ENCODE results near the gene TRPM7. TPM values are rescaled to one million over a fixed set of nuclear protein-coding genes. Genes with fewer than 3 reads are reported as not detected.

Gene TRPM7, protein sequence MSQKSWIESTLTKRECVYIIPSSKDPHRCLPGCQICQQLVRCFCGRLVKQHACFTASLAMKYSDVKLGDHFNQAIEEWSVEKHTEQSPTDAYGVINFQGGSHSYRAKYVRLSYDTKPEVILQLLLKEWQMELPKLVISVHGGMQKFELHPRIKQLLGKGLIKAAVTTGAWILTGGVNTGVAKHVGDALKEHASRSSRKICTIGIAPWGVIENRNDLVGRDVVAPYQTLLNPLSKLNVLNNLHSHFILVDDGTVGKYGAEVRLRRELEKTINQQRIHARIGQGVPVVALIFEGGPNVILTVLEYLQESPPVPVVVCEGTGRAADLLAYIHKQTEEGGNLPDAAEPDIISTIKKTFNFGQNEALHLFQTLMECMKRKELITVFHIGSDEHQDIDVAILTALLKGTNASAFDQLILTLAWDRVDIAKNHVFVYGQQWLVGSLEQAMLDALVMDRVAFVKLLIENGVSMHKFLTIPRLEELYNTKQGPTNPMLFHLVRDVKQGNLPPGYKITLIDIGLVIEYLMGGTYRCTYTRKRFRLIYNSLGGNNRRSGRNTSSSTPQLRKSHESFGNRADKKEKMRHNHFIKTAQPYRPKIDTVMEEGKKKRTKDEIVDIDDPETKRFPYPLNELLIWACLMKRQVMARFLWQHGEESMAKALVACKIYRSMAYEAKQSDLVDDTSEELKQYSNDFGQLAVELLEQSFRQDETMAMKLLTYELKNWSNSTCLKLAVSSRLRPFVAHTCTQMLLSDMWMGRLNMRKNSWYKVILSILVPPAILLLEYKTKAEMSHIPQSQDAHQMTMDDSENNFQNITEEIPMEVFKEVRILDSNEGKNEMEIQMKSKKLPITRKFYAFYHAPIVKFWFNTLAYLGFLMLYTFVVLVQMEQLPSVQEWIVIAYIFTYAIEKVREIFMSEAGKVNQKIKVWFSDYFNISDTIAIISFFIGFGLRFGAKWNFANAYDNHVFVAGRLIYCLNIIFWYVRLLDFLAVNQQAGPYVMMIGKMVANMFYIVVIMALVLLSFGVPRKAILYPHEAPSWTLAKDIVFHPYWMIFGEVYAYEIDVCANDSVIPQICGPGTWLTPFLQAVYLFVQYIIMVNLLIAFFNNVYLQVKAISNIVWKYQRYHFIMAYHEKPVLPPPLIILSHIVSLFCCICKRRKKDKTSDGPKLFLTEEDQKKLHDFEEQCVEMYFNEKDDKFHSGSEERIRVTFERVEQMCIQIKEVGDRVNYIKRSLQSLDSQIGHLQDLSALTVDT (N-terminal part only)
- total RNA-seq: 10 to 100 TPM; 42.7 to 46.4 TPM
- 19.6 TPM for polyA plus RNA-seq (2013, experiment 1 of 2)
- polyA plus RNA-seq (2013, experiment 2 of 2): 16.8 TPM
- long read RNA-seq, experiment 1, partial matches to known transcripts: 1 of 10 reads
- long read RNA-seq, experiment 1, other reads (novel, unspliced or antisense): 9 of 10 reads
- long read RNA-seq, experiment 2, full-length matches to known transcripts: 6 of 27 reads
- long read RNA-seq, experiment 2, partial matches to known transcripts: 15 of 27 reads
- long read RNA-seq, experiment 2, other reads (novel, unspliced or antisense): 6 of 27 reads
- long read RNA-seq, experiment 3, full-length matches to known transcripts: 3 of 44 reads
- long read RNA-seq, experiment 3, partial matches to known transcripts: 32 of 44 reads
- long read RNA-seq, experiment 3, other reads (novel, unspliced or antisense): 9 of 44 reads
- long read RNA-seq, experiment 4, partial matches to known transcripts: 3 of 4 reads
- long read RNA-seq, experiment 4, other reads (novel, unspliced or antisense): 1 of 4 reads

DNA sequence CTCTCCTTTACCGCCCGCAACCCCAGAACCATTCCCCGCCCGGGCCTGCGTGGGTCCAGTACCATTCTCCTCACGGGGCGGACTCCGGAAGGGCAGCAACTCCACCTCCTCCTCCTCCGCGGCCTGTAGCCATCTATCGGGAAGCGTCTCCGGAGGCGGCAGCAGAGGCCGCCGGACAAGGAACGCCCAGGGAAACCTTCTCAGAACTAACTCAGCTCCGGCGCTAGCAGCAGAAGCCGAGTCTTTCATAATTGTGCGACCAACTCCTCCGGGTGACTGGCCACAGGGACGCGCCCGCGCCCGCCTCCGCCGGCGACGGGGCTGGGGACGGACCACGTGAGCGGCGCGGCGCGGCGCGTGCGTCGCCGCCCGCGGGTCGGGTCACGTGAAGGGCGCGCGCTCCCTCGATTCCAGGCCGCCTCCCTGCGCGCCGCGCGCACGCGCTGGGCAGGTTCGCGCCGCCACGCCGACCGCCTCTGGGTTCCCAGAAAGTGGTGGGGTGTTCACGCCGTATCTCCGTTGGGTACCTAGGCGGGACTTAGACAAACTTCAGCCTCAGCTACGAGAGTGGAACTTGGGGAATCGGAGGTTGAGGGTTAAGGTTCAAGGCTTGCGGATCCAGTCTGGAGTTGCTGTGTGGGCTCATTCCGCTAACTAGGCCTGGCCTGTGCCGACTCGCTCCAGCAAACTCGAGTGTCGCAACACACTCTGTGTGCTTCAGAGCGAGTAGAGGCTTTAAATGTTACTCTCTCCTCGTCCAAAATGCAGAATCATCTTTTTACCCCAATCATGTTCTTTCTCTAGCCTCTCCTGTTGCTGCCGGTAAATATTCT is at the start of gene TRPM7:
Gene TRPM7, minus strand, starts transcription at position 329 of the 833 bp plus-strand sequence. Its CDS starts 264 bp downstream, at position 65.
- Mint-ChIP-seq H3K4me1 (peaks cover 15% of the 10 kb centered on the region), H3K4me3 (peak within 1 kb of the TSS; percentile 100), H3K36me3 (ENCODE audit: low read depth) (peaks cover 25% of the 10 kb centered on the region), H3K27me3 (ENCODE audit: insufficient read depth) (peaks cover 2% of the 10 kb centered on the region), H3K9me3 (no peaks in the 10 kb centered on the region), H3K27ac (peak within 1 kb of the TSS; percentile 99)
- Histone ChIP-seq H3K4me1 (ENCODE audit: control insufficient read depth, insufficient read depth, low read length) (no peaks in the 10 kb centered on the region), H3K36me3 (ENCODE audit: control insufficient read depth, insufficient read depth, low read length) (peaks cover 11% of the 10 kb centered on the region), H3K27me3 (ENCODE audit: control insufficient read depth, insufficient read depth, low read length, poor library complexity, severe bottlenecking) (no peaks in the 10 kb centered on the region), H3K27ac (ENCODE audit: low read depth, low read length) (peak within 1 kb of the TSS; percentile 84), H3K9ac (ENCODE audit: extremely low read depth, low read length, poor library complexity, severe bottlenecking) (peak within 1 kb of the TSS; percentile 92), H3K4me3 (ENCODE audit: low read length) (peak within 1 kb of the TSS; percentile 96), H3K9me3 (ENCODE audit: control insufficient read depth, low read length) (no peaks in the 10 kb centered on the region)
- TF ChIP-seq, protein P1, sequence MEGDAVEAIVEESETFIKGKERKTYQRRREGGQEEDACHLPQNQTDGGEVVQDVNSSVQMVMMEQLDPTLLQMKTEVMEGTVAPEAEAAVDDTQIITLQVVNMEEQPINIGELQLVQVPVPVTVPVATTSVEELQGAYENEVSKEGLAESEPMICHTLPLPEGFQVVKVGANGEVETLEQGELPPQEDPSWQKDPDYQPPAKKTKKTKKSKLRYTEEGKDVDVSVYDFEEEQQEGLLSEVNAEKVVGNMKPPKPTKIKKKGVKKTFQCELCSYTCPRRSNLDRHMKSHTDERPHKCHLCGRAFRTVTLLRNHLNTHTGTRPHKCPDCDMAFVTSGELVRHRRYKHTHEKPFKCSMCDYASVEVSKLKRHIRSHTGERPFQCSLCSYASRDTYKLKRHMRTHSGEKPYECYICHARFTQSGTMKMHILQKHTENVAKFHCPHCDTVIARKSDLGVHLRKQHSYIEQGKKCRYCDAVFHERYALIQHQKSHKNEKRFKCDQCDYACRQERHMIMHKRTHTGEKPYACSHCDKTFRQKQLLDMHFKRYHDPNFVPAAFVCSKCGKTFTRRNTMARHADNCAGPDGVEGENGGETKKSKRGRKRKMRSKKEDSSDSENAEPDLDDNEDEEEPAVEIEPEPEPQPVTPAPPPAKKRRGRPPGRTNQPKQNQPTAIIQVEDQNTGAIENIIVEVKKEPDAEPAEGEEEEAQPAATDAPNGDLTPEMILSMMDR (conservative IDR thresholded peaks at IDR 0.05): peak; percentile 16
- DNase-seq: peak; percentile 92
- WGBS, 2 experiments (ENCODE audit: insufficient coverage in 1 of 2, insufficient read length in 1 of 2): 2% methylated on average over 39 to 80 of the region's 80 CpGs

DNA sequence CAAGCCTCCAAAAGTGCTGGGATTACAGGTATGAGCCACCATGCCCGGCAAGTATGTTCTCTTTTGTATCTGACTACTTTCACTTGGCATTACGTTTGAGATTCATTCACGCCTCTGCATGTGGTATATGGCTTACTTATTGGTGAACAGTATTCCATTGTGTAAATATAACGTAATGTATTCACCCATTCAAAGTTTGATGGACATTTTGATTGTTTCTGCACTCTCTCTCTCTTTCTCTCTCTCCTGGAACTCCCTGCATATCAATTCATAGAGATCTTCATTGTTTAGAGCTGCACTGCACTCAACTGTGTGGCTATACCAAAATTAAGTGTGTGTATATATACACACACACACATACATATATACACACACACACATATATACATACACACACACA is 48.6 kb upstream of the TRPM7 start:
- H3K27ac ChIP-seq (ENCODE audit: low read depth, low read length): no peak overlapping the region
- Mint-ChIP-seq H3K9me3 (no peaks in the 10 kb centered on the region), H3K27ac (no peak overlapping the region), H3K4me1 (no peaks in the 10 kb centered on the region), H3K36me3 (ENCODE audit: low read depth) (peaks cover 45% of the 10 kb centered on the region), H3K27me3 (ENCODE audit: insufficient read depth) (no peaks in the 10 kb centered on the region), H3K4me3 (no peak overlapping the region)
- no peaks in the 10 kb centered on the region for H3K9me3 ChIP-seq (ENCODE audit: control insufficient read depth, low read length)
- WGBS, 2 experiments (ENCODE audit: insufficient coverage in 1 of 2, insufficient read length in 1 of 2): 91 to 95% methylated on average over 4 of the region's 4 CpGs
- no peaks in the 10 kb centered on the region for H3K27me3 ChIP-seq (ENCODE audit: control insufficient read depth, insufficient read depth, low read length, poor library complexity, severe bottlenecking)
- H3K9ac ChIP-seq (ENCODE audit: extremely low read depth, low read length, poor library complexity, severe bottlenecking): no peak overlapping the region
- H3K36me3 ChIP-seq (ENCODE audit: control insufficient read depth, insufficient read depth, low read length): peaks cover 64% of the 10 kb centered on the region
- no peaks in the 10 kb centered on the region for H3K4me1 ChIP-seq (ENCODE audit: control insufficient read depth, insufficient read depth, low read length)
- DNase-seq: no peak
- no peak overlapping the region for H3K4me3 ChIP-seq (ENCODE audit: low read length)
- TF ChIP-seq, protein P1 (conservative IDR thresholded peaks at IDR 0.05): no peak

All from endodermal cell (in vitro differentiated cells).